SH-SY5Y (cell line): ENCODE results near the gene MRPL21.

Experiments
- GATA2 ChIP-seq: IDR thresholded peaks from 2 replicates; pipeline ENCODE4 v1.6.1; 2011; ENCODE audit warnings: mild to moderate bottlenecking, low read depth, low read length
- GATA3 ChIP-seq: IDR thresholded peaks from 2 replicates; pipeline ENCODE4 v1.6.1; 2011; ENCODE audit warnings: low read depth, mild to moderate bottlenecking, low read length, moderate library complexity

DNA sequence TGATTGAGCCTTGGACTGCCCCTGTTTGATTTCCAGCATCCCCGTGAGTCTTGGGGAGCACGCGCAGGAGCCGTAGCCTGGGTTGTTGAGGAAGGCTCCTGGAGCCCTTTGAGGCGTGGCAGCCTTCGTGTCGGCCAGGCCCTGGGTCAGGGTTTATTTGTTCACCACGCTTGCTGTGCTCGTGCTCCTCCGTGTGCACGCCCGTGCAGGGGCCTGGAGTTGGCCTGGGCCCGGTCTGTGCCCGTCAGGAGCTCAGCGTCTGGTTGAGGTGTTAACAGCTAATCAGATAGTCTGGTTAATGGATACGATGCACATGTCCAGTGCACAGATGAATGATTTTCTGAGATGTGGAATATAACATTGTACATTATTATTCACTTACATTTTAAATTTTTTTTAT lies 8.1 kb upstream of the MRPL21 start:
- TF ChIP-seq GATA2, result no peak
- no peak for TF ChIP-seq GATA3
